Measurements from ENCODE around the gene ZNF202.

ZNF202 gene

DNA sequence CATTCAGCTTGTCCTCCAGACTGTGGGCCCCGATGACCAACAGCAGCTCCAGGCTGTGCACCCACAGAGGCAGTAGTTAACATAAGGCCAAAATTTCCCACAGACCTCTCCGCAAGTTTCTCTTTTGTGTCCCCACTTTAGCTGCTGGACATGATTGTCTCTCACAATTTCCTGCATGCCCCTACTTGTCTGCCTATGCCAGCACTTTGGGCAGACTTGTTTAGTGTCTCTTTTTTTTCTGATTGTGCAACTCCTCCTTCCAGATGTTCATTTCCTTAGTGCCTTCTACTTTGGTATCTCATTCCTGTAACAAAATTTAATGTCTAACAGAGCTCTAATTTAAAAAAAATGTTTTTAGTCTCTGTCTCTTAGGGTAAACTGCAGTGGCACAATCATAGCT is 63.2 kb downstream of the ZNF202 start:
- no peak for DNase-seq

DNA sequence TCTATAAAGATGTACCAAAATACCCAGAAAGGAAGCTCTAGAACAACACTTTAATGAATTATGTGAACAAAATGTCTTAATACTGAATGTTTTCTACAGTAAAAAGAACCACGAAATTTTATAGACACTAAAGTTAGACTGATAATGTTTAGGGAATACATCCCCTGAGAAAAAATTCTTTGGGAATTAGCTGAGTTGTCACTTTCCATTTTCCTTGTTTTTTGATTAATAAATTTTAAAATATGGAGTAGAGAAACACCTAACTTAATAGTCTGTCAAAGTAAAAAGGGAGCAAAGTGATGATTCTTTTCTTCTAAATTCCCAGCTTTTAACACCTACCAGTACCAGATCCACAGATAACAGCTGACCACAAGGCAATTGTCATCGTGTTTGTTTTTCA is 64.0 kb downstream of the ZNF202 start:
- DNase-seq: no peak

DNA sequence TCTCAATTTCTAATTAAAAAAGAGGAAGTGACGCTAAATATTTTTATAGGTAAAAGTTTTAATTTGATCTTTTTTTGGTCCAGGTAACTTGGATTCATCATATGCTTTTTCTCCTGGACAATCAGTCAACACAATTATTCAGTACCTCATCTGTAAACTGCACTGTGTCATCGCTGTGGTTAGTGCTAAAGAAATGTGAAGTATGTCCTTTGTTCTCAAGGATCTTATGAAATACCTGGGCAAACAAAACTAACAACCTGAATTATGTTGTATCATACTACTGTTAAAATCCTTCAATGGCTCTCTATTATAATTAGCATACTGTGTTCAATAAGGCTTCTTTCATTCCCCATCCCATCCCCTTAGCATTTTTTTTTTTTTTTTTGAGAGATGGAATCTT is 67.2 kb downstream of the ZNF202 start:
- DNase-seq: no peak

Measured in EL (cell line).